ENCODE results near the gene CCT7. TPM values are rescaled to one million over a fixed set of nuclear protein-coding genes. Genes with fewer than 3 reads are reported as not detected.

The CCT7 gene
- polyA plus RNA-seq, 1 donor from 2014 or later, result 310 TPM

DNA sequence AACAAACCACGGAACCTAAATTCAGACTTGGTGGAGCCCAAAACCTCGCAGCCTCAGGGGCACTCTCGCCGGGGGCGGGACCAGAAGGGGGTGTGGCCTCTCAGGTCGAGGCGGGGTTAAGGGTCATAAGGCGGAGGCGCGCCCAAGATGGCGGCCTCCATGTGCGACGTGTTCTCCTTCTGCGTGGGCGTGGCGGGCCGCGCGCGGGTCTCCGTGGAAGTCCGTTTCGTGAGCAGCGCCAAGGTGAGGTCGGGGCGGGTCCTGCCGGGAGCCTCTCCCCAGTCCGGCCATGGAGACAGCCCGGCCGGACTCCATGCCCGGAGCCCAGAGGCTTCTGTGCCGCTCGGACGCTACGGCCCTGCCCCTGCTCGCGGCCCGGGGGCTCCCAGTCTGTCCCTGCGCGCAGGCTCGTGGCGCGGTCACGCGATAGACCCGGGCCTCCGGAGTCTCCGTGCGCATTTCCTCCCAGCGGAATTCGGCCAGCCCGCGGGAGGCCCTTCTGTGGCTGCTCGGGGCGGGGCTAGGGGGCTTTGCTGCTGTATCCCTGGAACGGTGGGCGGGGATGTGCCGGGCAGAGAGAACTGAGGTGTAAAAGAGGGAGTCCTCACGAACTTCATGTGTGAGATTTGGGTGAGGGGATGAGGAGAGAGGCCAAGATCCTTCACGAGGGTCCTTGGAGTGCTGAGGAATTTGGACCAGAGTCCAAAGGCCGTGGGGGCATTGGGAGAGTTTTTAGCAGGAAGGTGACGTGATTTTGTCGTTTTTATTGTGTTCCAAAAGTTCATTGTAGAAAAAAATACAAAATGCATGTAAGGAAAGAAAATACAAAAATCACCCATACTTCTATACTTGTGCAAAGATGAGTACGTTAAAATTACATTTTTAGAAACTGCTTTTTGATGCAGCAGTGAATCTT lies 19.7 kb upstream of the CCT7 start, which contains the start of gene SMYD5:
Gene SMYD5 (plus strand): TSS at position 126 of the 916 bp plus-strand sequence. CDS start 22 bp downstream, at position 148.
- peak within 1 kb of the TSS; percentile 72 for H3K9ac ChIP-seq (ENCODE audit: low read length)
- peak within 1 kb of the TSS; percentile 12 for H3K27ac ChIP-seq (ENCODE audit: low read length)
- H3K27me3 ChIP-seq (ENCODE audit: insufficient read depth, low read depth, low read length), result no peaks in the 10 kb centered on the region
- H2AFZ ChIP-seq (ENCODE audit: low read depth, low read length), result peak within 1 kb of the TSS; percentile 82
- no peaks in the 10 kb centered on the region for H3K9me3 ChIP-seq (ENCODE audit: low read length)
- TF ChIP-seq EZH2 (IDR thresholded peaks at IDR 0.05; ENCODE audit: borderline replicate concordance, insufficient read depth, low read length, poor library complexity, severe bottlenecking) (no peak), POLR2AphosphoS5 (IDR thresholded peaks at IDR 0.05) (peak; percentile 76), MXI1 (conservative IDR thresholded peaks at IDR 0.05; ENCODE audit: poor library complexity, severe bottlenecking) (peak; percentile 100), RAD21 (conservative IDR thresholded peaks at IDR 0.05) (no peak), TAF1 (IDR thresholded peaks at IDR 0.05; ENCODE audit: low read depth) (no peak), EP300 (conservative IDR thresholded peaks at IDR 0.05; ENCODE audit: poor library complexity, severe bottlenecking) (no peak)
- TF ChIP-seq, protein P1, sequence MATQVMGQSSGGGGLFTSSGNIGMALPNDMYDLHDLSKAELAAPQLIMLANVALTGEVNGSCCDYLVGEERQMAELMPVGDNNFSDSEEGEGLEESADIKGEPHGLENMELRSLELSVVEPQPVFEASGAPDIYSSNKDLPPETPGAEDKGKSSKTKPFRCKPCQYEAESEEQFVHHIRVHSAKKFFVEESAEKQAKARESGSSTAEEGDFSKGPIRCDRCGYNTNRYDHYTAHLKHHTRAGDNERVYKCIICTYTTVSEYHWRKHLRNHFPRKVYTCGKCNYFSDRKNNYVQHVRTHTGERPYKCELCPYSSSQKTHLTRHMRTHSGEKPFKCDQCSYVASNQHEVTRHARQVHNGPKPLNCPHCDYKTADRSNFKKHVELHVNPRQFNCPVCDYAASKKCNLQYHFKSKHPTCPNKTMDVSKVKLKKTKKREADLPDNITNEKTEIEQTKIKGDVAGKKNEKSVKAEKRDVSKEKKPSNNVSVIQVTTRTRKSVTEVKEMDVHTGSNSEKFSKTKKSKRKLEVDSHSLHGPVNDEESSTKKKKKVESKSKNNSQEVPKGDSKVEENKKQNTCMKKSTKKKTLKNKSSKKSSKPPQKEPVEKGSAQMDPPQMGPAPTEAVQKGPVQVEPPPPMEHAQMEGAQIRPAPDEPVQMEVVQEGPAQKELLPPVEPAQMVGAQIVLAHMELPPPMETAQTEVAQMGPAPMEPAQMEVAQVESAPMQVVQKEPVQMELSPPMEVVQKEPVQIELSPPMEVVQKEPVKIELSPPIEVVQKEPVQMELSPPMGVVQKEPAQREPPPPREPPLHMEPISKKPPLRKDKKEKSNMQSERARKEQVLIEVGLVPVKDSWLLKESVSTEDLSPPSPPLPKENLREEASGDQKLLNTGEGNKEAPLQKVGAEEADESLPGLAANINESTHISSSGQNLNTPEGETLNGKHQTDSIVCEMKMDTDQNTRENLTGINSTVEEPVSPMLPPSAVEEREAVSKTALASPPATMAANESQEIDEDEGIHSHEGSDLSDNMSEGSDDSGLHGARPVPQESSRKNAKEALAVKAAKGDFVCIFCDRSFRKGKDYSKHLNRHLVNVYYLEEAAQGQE (IDR thresholded peaks at IDR 0.05; ENCODE audit: borderline replicate concordance), result no peak
- TF ChIP-seq, protein P2, sequence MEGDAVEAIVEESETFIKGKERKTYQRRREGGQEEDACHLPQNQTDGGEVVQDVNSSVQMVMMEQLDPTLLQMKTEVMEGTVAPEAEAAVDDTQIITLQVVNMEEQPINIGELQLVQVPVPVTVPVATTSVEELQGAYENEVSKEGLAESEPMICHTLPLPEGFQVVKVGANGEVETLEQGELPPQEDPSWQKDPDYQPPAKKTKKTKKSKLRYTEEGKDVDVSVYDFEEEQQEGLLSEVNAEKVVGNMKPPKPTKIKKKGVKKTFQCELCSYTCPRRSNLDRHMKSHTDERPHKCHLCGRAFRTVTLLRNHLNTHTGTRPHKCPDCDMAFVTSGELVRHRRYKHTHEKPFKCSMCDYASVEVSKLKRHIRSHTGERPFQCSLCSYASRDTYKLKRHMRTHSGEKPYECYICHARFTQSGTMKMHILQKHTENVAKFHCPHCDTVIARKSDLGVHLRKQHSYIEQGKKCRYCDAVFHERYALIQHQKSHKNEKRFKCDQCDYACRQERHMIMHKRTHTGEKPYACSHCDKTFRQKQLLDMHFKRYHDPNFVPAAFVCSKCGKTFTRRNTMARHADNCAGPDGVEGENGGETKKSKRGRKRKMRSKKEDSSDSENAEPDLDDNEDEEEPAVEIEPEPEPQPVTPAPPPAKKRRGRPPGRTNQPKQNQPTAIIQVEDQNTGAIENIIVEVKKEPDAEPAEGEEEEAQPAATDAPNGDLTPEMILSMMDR (IDR thresholded peaks at IDR 0.05; ENCODE audit: poor library complexity, severe bottlenecking), result peak; percentile 11
- H3F3A ChIP-seq (ENCODE audit: insufficient read depth, low read length, poor library complexity, severe bottlenecking), result no peaks in the 10 kb centered on the region
- H4K20me1 ChIP-seq (ENCODE audit: insufficient read depth), result no peaks in the 10 kb centered on the region
- H3K36me3 ChIP-seq (ENCODE audit: insufficient read depth, low read length), result no peaks in the 10 kb centered on the region
- peak within 1 kb of the TSS; percentile 98 for H3K4me2 ChIP-seq (ENCODE audit: low read length)
- peak within 1 kb of the TSS; percentile 97 for H3K4me3 ChIP-seq (ENCODE audit: low read length)
- no peaks in the 10 kb centered on the region for H3K79me2 ChIP-seq (replicated peaks; ENCODE audit: insufficient read depth, low read length)
- H3K9me2 ChIP-seq (ENCODE audit: insufficient read depth, low read length), result no peaks in the 10 kb centered on the region

DNA sequence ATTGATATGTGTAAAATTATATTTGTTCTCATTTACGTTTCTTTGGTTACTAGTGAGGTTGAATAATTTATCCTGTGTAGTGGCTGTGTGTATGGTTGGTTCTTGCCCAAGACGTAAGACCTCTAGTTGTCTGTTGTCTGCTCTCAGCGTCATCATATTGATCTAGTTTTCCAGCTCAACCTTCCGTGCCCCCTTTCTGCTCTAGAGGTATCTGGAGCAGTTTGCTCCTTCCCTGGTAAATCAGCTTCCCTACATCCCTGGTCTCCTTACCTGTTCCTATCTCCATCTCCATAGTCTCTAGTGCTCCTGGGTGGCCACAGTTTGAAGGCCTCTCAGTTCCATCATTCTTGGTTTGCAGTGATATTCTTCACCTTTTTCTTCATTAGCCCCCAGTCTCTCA lies 18.9 kb upstream of the CCT7 start:
- Histone ChIP-seq H3K79me2 (replicated peaks; ENCODE audit: insufficient read depth, low read length) (no peaks in the 10 kb centered on the region), H3K4me3 (ENCODE audit: low read length) (peak overlapping the region; percentile 97), H2AFZ (ENCODE audit: low read depth, low read length) (no peak overlapping the region), H3K4me2 (ENCODE audit: low read length) (peak overlapping the region; percentile 98), H3K27ac (ENCODE audit: low read length) (no peak overlapping the region), H3K9ac (ENCODE audit: low read length) (no peak overlapping the region), H3K9me2 (ENCODE audit: insufficient read depth, low read length) (no peaks in the 10 kb centered on the region), H4K20me1 (ENCODE audit: insufficient read depth) (no peaks in the 10 kb centered on the region), H3F3A (ENCODE audit: insufficient read depth, low read length, poor library complexity, severe bottlenecking) (no peaks in the 10 kb centered on the region), H3K9me3 (ENCODE audit: low read length) (no peaks in the 10 kb centered on the region), H3K27me3 (ENCODE audit: insufficient read depth, low read depth, low read length) (no peaks in the 10 kb centered on the region), H3K36me3 (ENCODE audit: insufficient read depth, low read length) (peaks cover 6% of the 10 kb centered on the region)
- no peak for TF ChIP-seq EZH2 (IDR thresholded peaks at IDR 0.05; ENCODE audit: borderline replicate concordance, insufficient read depth, low read length, poor library complexity, severe bottlenecking)
- TF ChIP-seq, protein P1 (IDR thresholded peaks at IDR 0.05; ENCODE audit: borderline replicate concordance), result no peak
- TF ChIP-seq RAD21 (conservative IDR thresholded peaks at IDR 0.05), result no peak
- TF ChIP-seq EP300 (conservative IDR thresholded peaks at IDR 0.05; ENCODE audit: poor library complexity, severe bottlenecking), result no peak
- no peak for TF ChIP-seq MXI1 (conservative IDR thresholded peaks at IDR 0.05; ENCODE audit: poor library complexity, severe bottlenecking)
- TF ChIP-seq SMC3 (conservative IDR thresholded peaks at IDR 0.05; ENCODE audit: poor library complexity), result no peak
- TF ChIP-seq, protein P2 (IDR thresholded peaks at IDR 0.05; ENCODE audit: poor library complexity, severe bottlenecking), result no peak
- no peak for TF ChIP-seq POLR2AphosphoS5 (IDR thresholded peaks at IDR 0.05)
- no peak for TF ChIP-seq TAF1 (IDR thresholded peaks at IDR 0.05; ENCODE audit: low read depth)

All from neural cell (in vitro differentiated cells).